ENCODE results near the gene ACY1.

The ACY1 gene

GRCh38 chr3:51963951-51964451, 19.3 kb upstream of the ACY1 start:
- no peak for DNase-seq (ENCODE audit: low read depth in 2 of 2)

GRCh38 chr3:51964521-51964920, 18.8 kb upstream of the ACY1 start:
- no peak for DNase-seq (ENCODE audit: low read depth in 2 of 2)

- DNase-seq (ENCODE audit: low read depth in 2 of 2) = no peak
Observed at GRCh38 chr3:51966016-51966415, 17.3 kb upstream of the ACY1 start.

GRCh38 chr3:51966486-51966885, 16.8 kb upstream of the ACY1 start:
- no peak for DNase-seq (ENCODE audit: low read depth in 2 of 2)

GRCh38 chr3:51966922-51967383, 16.4 kb upstream of the ACY1 start:
- DNase-seq (ENCODE audit: low read depth in 2 of 2) = no peak

- no peak for DNase-seq (ENCODE audit: low read depth in 2 of 2)
Observed at GRCh38 chr3:51967384-51968169, 15.8 kb upstream of the ACY1 start, which contains the start of gene PCBP4. Gene PCBP4 (minus strand): TSS chr3:51967454. CDS start chr3:51961240, 6,214 bp downstream.

- no peak for DNase-seq (ENCODE audit: low read depth in 2 of 2)
Observed at GRCh38 chr3:51968170-51968775, 15.1 kb upstream of the ACY1 start.

GRCh38 chr3:51968883-51969678, 14.3 kb upstream of the ACY1 start:
- DNase-seq (ENCODE audit: low read depth in 2 of 2) = no peak

- no peak for DNase-seq (ENCODE audit: low read depth in 2 of 2)
Observed at GRCh38 chr3:51969841-51970240, 13.5 kb upstream of the ACY1 start.

- no peak for DNase-seq (ENCODE audit: low read depth in 2 of 2)
Observed at GRCh38 chr3:51970606-51971300, 12.6 kb upstream of the ACY1 start.

GRCh38 chr3:51971350-51971749, 12.0 kb upstream of the ACY1 start:
- DNase-seq (ENCODE audit: low read depth in 2 of 2) = no peak

- no peak for DNase-seq (ENCODE audit: low read depth in 2 of 2)
Observed at GRCh38 chr3:51974277-51974962, 8.9 kb upstream of the ACY1 start.

- DNase-seq (ENCODE audit: low read depth in 2 of 2) = peak; percentile 42 to 47
Observed at GRCh38 chr3:51974963-51975851, 8.1 kb upstream of the ACY1 start, which contains the start of gene ABHD14A. Gene ABHD14A (plus strand): TSS chr3:51975064. CDS start chr3:51975136, 72 bp downstream.

GRCh38 chr3:51975852-51976549, 7.3 kb upstream of the ACY1 start:
- no peak for DNase-seq (ENCODE audit: low read depth in 2 of 2)

- DNase-seq (ENCODE audit: low read depth in 2 of 2) = no peak
Observed at GRCh38 chr3:51977446-51978142, 5.7 kb upstream of the ACY1 start.

- no peak for DNase-seq (ENCODE audit: low read depth in 2 of 2)
Observed at GRCh38 chr3:51978143-51978502, 5.2 kb upstream of the ACY1 start.

- no peak for DNase-seq (ENCODE audit: low read depth in 2 of 2)
Observed at GRCh38 chr3:51980253-51980652, 3.1 kb upstream of the ACY1 start.

GRCh38 chr3:51982352-51982837, 940 bp upstream of the ACY1 start:
- no peak for DNase-seq (ENCODE audit: low read depth in 2 of 2)
